Liver (tissue), 9 donors: ENCODE results near the gene PARP3. TPM values are rescaled to one million over a fixed set of nuclear protein-coding genes. Genes with fewer than 3 reads are reported as not detected.

Source experiments
- DNase-seq: peaks from one replicate; pipeline ENCODE4 v3.0.0-alpha.2; 2017; ENCODE audit warnings: low spot score
- H3K27ac ChIP-seq, 2 donors: one replicate each; pipeline ENCODE4 v1.7.0; 2013; ENCODE audit warnings: inconsistent platforms in 2 of 2, low read length in 2 of 2, control low read depth in 1 of 2, low read depth in 1 of 2, mild to moderate bottlenecking in 1 of 2
- H3K27me3 ChIP-seq, 4 donors: one replicate each; pipeline versions ENCODE4 v1.6.1 to v1.7.0; 2013; ENCODE audit warnings: low read length in 3 of 4, inconsistent platforms in 1 of 4, mild to moderate bottlenecking in 1 of 4, moderate library complexity in 1 of 4; ENCODE audit not compliant: control insufficient read depth in 4 of 4, insufficient read depth in 4 of 4
- H3K36me3 ChIP-seq, 4 donors: one replicate each; pipeline versions ENCODE4 v1.6.1 to v1.7.0; 2013; ENCODE audit warnings: low read length in 3 of 4, mild to moderate bottlenecking in 3 of 4, low read depth in 1 of 4, moderate library complexity in 1 of 4; ENCODE audit not compliant: control insufficient read depth in 4 of 4, insufficient read depth in 3 of 4
- H3K4me1 ChIP-seq, 4 donors: one replicate each; pipeline versions ENCODE4 v1.6.1 to v1.7.0; 2013; ENCODE audit warnings: low read length in 3 of 4, mild to moderate bottlenecking in 3 of 4, moderate library complexity in 1 of 4; ENCODE audit not compliant: control insufficient read depth in 4 of 4, insufficient read depth in 4 of 4
- H3K4me3 ChIP-seq, 3 donors: one replicate each; pipeline versions ENCODE4 v1.6.1 to v1.7.0; 2013; ENCODE audit warnings: low read length in 3 of 3, control low read depth in 1 of 3, low read depth in 1 of 3, mild to moderate bottlenecking in 1 of 3
- H3K9ac ChIP-seq, 2 donors: one replicate each; pipeline ENCODE4 v1.7.0; 2013; ENCODE audit warnings: low read length in 2 of 2, mild to moderate bottlenecking in 2 of 2, moderate library complexity in 2 of 2, control low read depth in 1 of 2, low read depth in 1 of 2
- H3K9me3 ChIP-seq, 4 donors: one replicate each; pipeline versions ENCODE4 v1.6.1 to v1.7.0; 2013; ENCODE audit warnings: low read length in 3 of 4; ENCODE audit not compliant: control insufficient read depth in 4 of 4
- EGR1 ChIP-seq, 2 donors: IDR thresholded peaks; 2 replicates each; pipeline ENCODE4 v1.6.1; 2016 to 2018; ENCODE audit warnings: antibody characterized with exemption in 2 of 2, low read depth in 2 of 2
- FOXA1 ChIP-seq: IDR thresholded peaks from 2 replicates; pipeline ENCODE4 v1.6.1; 2016; ENCODE audit warnings: antibody characterized with exemption
- FOXA2 ChIP-seq: IDR thresholded peaks from 2 replicates; pipeline ENCODE4 v1.6.1; 2016; ENCODE audit warnings: antibody characterized with exemption
- GABPA ChIP-seq, 2 donors: IDR thresholded peaks in 1 of 2; conservative IDR thresholded peaks in 1 of 2; 2 replicates each; pipeline ENCODE4 v1.6.1; 2016; ENCODE audit warnings: antibody characterized with exemption in 2 of 2, mild to moderate bottlenecking in 1 of 2, moderate library complexity in 1 of 2
- HNF4A ChIP-seq, 2 donors: conservative IDR thresholded peaks; 2 replicates each; pipeline ENCODE4 v1.6.1; 2016; ENCODE audit warnings: antibody characterized with exemption in 2 of 2, mild to moderate bottlenecking in 2 of 2
- HNF4G ChIP-seq: IDR thresholded peaks from 2 replicates; pipeline ENCODE4 v1.6.1; 2016; ENCODE audit warnings: antibody characterized with exemption
- JUND ChIP-seq, 2 donors: IDR thresholded peaks; 2 replicates each; pipeline ENCODE4 v1.6.1; 2016; ENCODE audit warnings: antibody characterized with exemption in 2 of 2
- NR2F2 ChIP-seq: IDR thresholded peaks from 2 replicates; pipeline ENCODE4 v1.6.1; 2016; ENCODE audit warnings: antibody characterized with exemption
- RXRA ChIP-seq, 2 donors: IDR thresholded peaks; 2 replicates each; pipeline ENCODE4 v1.6.1; 2017 to 2018; ENCODE audit warnings: antibody characterized with exemption in 2 of 2, mild to moderate bottlenecking in 1 of 2
- SP1 ChIP-seq: IDR thresholded peaks from 2 replicates; pipeline ENCODE4 v1.6.1; 2018; ENCODE audit warnings: antibody characterized with exemption, mild to moderate bottlenecking
- TAF1 ChIP-seq: conservative IDR thresholded peaks from 2 replicates; pipeline ENCODE4 v1.6.1; 2016; ENCODE audit warnings: antibody characterized with exemption, mild to moderate bottlenecking
- YY1 ChIP-seq: IDR thresholded peaks from 2 replicates; pipeline ENCODE4 v1.6.1; 2016; ENCODE audit warnings: antibody characterized with exemption, mild to moderate bottlenecking
- WGBS: extraction: QIAGEN DNeasy Blood & Tissue Kit; methylation state at CpG from one replicate; pipeline ENCODE4 v1.1.7; 2013; 5-methylcytosine and 5-hydroxymethylcytosine counted together
- polyA plus RNA-seq, 2 donors: library from polyadenylated mRNA; stranded (reverse) in 1 of 2; unstranded in 1 of 2; fragments of 200-250 nt in 1 of 2; fragments of >200 nt in 1 of 2; fragmentation: Nextera tagmentation in 1 of 2; extraction: Ambion mirVana in 1 of 2; gene quantifications; one replicate each; pipeline versions ENCODE4 v1.2.1 to v1.2.3, GENCODE V29; 2013 to 2015
- total RNA-seq, 2 donors: library from RNA; depleted of rRNA; stranded (reverse); fragments of >200 nt; gene quantifications; one replicate each; pipeline ENCODE4 v1.2.3, GENCODE V29; 2014
- TF ChIP-seq, protein P1 (sequence below): IDR thresholded peaks from 2 replicates; pipeline ENCODE4 v1.6.1; 2016; ENCODE audit warnings: antibody characterized with exemption, mild to moderate bottlenecking
- TF ChIP-seq, protein P2 (sequence below): IDR thresholded peaks from 2 replicates; pipeline ENCODE4 v1.6.1; 2016; ENCODE audit warnings: antibody characterized with exemption
- TF ChIP-seq, protein P3 (sequence below): IDR thresholded peaks from 2 replicates; pipeline ENCODE4 v1.6.1; 2016; ENCODE audit warnings: antibody characterized with exemption
- TF ChIP-seq, protein P4 (sequence below): fragments of 150-350 bp; IDR thresholded peaks from 2 replicates; pipeline ENCODE4 v1.5.1; 2017; ENCODE audit warnings: improper control_type of control experiment, low read depth, low read length; ENCODE audit not compliant: missing input control
- TF ChIP-seq, protein P5 (sequence below): IDR thresholded peaks from 2 replicates; pipeline ENCODE4 v1.6.1; 2016; ENCODE audit warnings: antibody characterized with exemption
- donor health status: healthy.
- donor health status: healthy.
- donor health status: healthy.
- donor health status: healthy.
- donor health status: healthy.

The PARP3 gene
- total and polyA plus RNA-seq, 4 donors: 1.5 to 21.4 (median 12.7) TPM

DNA sequence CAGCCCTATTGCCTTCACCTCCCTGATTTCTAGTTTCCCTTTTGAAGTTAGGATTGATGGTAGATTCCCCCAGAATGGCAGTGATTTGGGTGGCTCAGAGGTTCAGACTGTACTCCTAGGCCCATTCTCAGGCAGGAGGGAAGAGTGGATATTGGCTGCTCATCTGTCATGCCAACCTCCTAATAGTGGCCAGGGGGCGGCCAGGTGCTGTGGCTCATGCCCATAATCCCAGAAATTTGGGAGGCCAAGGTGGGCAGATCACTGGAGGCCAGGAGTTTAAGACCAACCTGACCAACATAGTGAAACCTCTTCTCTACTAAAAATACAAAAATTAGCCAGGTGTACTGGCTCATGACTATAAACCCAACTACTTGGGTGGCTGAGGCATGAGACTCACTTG, 11.7 kb upstream of the PARP3 start (continued):
- TF ChIP-seq EGR1 (IDR thresholded peaks at IDR 0.05; ENCODE audit: low read depth in 2 of 2): no peak
- TF ChIP-seq, protein P1, sequence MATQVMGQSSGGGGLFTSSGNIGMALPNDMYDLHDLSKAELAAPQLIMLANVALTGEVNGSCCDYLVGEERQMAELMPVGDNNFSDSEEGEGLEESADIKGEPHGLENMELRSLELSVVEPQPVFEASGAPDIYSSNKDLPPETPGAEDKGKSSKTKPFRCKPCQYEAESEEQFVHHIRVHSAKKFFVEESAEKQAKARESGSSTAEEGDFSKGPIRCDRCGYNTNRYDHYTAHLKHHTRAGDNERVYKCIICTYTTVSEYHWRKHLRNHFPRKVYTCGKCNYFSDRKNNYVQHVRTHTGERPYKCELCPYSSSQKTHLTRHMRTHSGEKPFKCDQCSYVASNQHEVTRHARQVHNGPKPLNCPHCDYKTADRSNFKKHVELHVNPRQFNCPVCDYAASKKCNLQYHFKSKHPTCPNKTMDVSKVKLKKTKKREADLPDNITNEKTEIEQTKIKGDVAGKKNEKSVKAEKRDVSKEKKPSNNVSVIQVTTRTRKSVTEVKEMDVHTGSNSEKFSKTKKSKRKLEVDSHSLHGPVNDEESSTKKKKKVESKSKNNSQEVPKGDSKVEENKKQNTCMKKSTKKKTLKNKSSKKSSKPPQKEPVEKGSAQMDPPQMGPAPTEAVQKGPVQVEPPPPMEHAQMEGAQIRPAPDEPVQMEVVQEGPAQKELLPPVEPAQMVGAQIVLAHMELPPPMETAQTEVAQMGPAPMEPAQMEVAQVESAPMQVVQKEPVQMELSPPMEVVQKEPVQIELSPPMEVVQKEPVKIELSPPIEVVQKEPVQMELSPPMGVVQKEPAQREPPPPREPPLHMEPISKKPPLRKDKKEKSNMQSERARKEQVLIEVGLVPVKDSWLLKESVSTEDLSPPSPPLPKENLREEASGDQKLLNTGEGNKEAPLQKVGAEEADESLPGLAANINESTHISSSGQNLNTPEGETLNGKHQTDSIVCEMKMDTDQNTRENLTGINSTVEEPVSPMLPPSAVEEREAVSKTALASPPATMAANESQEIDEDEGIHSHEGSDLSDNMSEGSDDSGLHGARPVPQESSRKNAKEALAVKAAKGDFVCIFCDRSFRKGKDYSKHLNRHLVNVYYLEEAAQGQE: no peak
- no peak for TF ChIP-seq HNF4G
- no peak for TF ChIP-seq RXRA (IDR thresholded peaks at IDR 0.05)
- TF ChIP-seq SP1: no peak

DNA sequence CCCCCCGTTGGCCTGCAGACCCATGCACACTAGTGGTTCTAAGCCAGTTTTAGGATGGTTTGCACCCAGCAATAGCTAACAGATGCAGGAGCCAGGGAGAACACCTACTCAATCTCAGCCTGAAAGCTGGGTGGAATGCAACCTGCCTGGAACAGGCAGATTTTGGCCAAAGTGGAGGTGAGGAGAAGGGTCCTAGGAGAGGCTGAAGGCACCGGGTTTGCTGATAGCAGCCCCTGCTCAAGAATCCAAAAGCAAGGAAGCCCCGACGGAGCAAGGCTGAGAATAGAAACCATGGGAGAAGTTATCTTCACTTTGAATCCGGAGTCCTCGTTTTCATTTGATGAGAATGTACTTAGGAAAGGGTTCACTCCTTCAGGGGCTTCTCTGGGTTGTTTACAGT, 10.4 kb upstream of the PARP3 start:
- Histone ChIP-seq H3K27me3 (no peaks in the 10 kb centered on the region), H3K4me3 (no peak overlapping the region), H3K9me3 (no peaks in the 10 kb centered on the region), H3K9ac (no peak overlapping the region), H3K36me3 (peaks cover 15 to 42% (median 28%) of the 10 kb centered on the region in 4 donors), H3K27ac (no peak overlapping the region), H3K4me1 (no peaks in the 10 kb centered on the region)
- TF ChIP-seq, protein P2, sequence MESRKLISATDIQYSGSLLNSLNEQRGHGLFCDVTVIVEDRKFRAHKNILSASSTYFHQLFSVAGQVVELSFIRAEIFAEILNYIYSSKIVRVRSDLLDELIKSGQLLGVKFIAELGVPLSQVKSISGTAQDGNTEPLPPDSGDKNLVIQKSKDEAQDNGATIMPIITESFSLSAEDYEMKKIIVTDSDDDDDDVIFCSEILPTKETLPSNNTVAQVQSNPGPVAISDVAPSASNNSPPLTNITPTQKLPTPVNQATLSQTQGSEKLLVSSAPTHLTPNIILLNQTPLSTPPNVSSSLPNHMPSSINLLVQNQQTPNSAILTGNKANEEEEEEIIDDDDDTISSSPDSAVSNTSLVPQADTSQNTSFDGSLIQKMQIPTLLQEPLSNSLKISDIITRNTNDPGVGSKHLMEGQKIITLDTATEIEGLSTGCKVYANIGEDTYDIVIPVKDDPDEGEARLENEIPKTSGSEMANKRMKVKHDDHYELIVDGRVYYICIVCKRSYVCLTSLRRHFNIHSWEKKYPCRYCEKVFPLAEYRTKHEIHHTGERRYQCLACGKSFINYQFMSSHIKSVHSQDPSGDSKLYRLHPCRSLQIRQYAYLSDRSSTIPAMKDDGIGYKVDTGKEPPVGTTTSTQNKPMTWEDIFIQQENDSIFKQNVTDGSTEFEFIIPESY: no peak
- no peak for TF ChIP-seq NR2F2
- TF ChIP-seq, protein P3, sequence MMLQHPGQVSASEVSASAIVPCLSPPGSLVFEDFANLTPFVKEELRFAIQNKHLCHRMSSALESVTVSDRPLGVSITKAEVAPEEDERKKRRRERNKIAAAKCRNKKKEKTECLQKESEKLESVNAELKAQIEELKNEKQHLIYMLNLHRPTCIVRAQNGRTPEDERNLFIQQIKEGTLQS: no peak
- TF ChIP-seq HNF4G: no peak
- TF ChIP-seq SP1: no peak
- no peak for TF ChIP-seq FOXA2
- no peak for TF ChIP-seq TAF1
- TF ChIP-seq RXRA (IDR thresholded peaks at IDR 0.05): no peak
- TF ChIP-seq, protein P4, sequence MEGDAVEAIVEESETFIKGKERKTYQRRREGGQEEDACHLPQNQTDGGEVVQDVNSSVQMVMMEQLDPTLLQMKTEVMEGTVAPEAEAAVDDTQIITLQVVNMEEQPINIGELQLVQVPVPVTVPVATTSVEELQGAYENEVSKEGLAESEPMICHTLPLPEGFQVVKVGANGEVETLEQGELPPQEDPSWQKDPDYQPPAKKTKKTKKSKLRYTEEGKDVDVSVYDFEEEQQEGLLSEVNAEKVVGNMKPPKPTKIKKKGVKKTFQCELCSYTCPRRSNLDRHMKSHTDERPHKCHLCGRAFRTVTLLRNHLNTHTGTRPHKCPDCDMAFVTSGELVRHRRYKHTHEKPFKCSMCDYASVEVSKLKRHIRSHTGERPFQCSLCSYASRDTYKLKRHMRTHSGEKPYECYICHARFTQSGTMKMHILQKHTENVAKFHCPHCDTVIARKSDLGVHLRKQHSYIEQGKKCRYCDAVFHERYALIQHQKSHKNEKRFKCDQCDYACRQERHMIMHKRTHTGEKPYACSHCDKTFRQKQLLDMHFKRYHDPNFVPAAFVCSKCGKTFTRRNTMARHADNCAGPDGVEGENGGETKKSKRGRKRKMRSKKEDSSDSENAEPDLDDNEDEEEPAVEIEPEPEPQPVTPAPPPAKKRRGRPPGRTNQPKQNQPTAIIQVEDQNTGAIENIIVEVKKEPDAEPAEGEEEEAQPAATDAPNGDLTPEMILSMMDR: no peak
- no peak for TF ChIP-seq HNF4A (conservative IDR thresholded peaks at IDR 0.05)
- no peak for TF ChIP-seq YY1
- TF ChIP-seq GABPA (IDR thresholded peaks at IDR 0.05 in 1 of 2, conservative IDR thresholded peaks at IDR 0.05 in 1 of 2): no peak
- TF ChIP-seq, protein P5, sequence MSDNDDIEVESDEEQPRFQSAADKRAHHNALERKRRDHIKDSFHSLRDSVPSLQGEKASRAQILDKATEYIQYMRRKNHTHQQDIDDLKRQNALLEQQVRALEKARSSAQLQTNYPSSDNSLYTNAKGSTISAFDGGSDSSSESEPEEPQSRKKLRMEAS: no peak
- TF ChIP-seq FOXA1: no peak
- TF ChIP-seq, protein P1: no peak
- no peak for TF ChIP-seq JUND (IDR thresholded peaks at IDR 0.05)
- DNase-seq: no peak
- WGBS: 95% methylated on average over 6 of the region's 6 CpGs
